ENCODE data around the gene PCDHGA11.

GRCh38 chr5:141383345-141383744 lies 37.5 kb upstream of the PCDHGA11 start:
- TF ChIP-seq GATA2 (IDR thresholded peaks at IDR 0.05; ENCODE audit: low read depth, low read length) (no peak), GATA3 (IDR thresholded peaks at IDR 0.05; ENCODE audit: low read depth, low read length) (no peak)
